RWPE1 (cell line): ENCODE measurements around the gene EPB41L2.

Experiments
- CTCF ChIA-PET: fragments of 350-600 bp; sonication (Branson Sonifier 250); formaldehyde crosslinking; extraction: SDS; loops from one replicate; lab custom pipeline; 2021; lab: Yijun Ruan, JAX
- POLR2A ChIA-PET: fragments of 400-600 bp; formaldehyde crosslinking; extraction: SDS; loops from one replicate; lab custom pipeline; 2020; ENCODE audit warnings: antibody characterized with exemption; ENCODE audit not compliant: low non-redundant PET; lab: Yijun Ruan, JAX
- DNase-seq: peaks from one replicate; pipeline ENCODE4 v3.0.0; 2012; ENCODE audit warnings: low spot score
- H3K27ac ChIP-seq: fragments of 450-650 bp; 2 replicates; pipeline ENCODE4 v1.5.1; 2017
- TF ChIP-seq, protein P1 (sequence below): fragments of 450-650 bp; conservative IDR thresholded peaks from 2 replicates; pipeline ENCODE4 v1.5.1; 2017; ENCODE audit warnings: low read depth, mild to moderate bottlenecking

Gene EPB41L2

DNA sequence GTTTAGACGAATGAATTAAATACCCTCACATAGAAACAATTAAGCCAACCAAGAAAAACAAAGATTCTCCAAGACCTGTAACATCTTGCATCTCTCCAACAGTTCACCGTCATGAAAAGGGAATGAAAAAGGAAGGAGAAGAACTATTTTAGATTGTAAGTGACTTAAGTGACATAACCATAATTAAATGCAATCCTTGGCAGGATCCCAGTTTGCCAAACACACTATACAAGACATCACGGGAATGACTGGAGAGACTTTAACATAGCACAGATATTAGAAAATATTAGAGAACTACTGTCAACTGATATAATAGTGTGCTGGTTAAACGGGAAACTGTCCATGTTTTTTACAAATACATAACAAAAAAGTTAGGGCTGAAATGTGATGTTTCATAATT, 22.2 kb downstream of the EPB41L2 start:
- DNase-seq, result no peak
- CTCF ChIA-PET, result no interaction called here
- no peak overlapping the region for H3K27ac ChIP-seq
- TF ChIP-seq, protein P1, sequence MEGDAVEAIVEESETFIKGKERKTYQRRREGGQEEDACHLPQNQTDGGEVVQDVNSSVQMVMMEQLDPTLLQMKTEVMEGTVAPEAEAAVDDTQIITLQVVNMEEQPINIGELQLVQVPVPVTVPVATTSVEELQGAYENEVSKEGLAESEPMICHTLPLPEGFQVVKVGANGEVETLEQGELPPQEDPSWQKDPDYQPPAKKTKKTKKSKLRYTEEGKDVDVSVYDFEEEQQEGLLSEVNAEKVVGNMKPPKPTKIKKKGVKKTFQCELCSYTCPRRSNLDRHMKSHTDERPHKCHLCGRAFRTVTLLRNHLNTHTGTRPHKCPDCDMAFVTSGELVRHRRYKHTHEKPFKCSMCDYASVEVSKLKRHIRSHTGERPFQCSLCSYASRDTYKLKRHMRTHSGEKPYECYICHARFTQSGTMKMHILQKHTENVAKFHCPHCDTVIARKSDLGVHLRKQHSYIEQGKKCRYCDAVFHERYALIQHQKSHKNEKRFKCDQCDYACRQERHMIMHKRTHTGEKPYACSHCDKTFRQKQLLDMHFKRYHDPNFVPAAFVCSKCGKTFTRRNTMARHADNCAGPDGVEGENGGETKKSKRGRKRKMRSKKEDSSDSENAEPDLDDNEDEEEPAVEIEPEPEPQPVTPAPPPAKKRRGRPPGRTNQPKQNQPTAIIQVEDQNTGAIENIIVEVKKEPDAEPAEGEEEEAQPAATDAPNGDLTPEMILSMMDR, result no peak
- POLR2A ChIA-PET, result no interaction called here

DNA sequence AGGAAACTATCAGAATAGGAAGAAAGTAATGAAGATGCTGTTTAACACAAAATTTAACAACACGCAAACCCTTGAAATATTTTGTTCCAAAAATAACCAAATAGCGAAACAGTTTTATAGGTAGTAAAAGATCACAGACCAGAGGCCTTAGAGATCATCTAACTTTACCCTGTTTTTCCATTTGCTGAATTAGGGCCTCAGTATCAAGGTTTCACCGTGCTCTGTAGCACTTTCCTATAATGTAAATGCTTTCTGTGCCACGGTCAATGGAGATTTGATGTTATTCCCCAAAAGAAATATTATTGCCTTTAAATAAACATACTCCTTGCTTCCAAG, 23.7 kb downstream of the EPB41L2 start:
- CTCF ChIA-PET, result interaction anchor here (0.6 kb wide), 1 partner anchor 315 kb away, joined by 3 read pairs; no protein-coding TSS in a partner anchor
- POLR2A ChIA-PET, result no interaction called here
- TF ChIP-seq, protein P1, result no peak
- no peak for DNase-seq
- H3K27ac ChIP-seq, result no peak overlapping the region

DNA sequence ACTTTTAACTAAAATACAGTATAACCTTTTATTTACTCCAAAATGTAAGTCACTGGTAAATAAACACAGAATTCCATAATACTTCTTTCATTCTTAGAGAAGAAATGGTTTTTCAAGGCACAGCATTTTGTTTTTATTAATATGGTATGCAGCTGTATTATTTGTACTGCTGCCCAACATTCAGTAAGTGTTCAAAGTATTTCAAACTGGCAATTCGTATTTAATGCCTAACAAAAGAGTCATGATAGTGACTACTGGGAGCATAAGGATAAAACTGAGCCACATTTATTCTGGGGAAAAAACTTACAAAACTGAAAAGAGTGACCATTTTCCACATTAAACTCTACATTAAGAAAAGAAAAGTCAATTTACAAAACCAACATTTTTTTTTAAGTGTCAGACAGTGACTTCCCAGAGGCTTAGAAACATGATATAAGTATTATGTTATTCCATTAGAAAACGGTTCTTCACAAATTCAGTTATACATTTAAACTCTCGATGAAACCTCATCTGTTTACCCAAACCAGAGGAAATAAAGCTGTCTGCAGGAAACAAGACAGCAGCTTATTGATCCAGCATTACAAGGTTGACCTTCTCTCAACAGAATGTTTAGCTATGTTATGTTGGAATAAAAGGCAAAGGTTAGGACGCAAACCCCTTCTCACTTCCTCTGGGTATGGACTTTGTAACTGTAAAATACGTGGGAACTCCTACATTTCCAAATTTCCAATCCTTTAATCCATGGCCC, 24.3 kb downstream of the EPB41L2 start:
- POLR2A ChIA-PET, result no interaction called here
- DNase-seq, result no peak
- CTCF ChIA-PET, result no interaction called here
- TF ChIP-seq, protein P1, result no peak
- H3K27ac ChIP-seq, result no peak overlapping the region

DNA sequence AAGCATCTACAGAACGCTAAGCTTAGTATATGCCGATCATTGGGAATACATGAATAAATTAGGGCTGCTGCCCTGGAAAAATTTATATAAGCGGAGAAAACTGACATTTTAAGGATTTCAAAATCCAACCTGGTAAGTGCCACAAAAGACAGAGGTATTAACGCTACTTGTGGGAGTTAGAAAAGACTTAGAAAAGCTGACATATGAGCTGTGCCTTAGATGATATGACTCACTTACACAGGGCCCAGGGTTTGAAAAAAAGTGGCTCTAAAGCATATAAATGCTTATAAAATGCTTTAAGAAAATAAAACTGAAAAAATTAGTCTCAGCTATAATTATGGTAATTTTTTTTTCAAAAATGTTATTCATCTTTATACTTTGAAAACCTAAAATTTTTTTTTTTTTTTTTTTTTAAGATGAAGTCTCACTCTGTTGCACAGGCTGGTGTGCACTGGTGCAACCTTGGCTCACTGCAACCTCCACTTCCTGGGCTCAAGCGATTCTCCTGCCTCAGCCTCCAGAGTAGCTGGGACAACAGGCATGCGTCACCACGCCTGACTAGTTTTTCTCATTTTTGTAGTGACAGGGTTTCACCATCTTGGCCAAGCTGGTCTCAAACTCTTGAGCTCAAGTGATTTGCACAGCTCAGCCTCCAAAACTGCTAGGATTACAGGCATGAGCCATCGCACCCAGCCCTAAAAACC, 25.7 kb downstream of the EPB41L2 start:
- TF ChIP-seq, protein P1, result no peak
- DNase-seq, result no peak
- H3K27ac ChIP-seq, result no peak overlapping the region
- ChIA-PET CTCF (interaction anchor here (0.6 to 0.8 kb wide), 2 partner anchors 134 to 1016 kb away, joined by 3 read pairs; no protein-coding TSS in a partner anchor), POLR2A (no interaction called here)

DNA sequence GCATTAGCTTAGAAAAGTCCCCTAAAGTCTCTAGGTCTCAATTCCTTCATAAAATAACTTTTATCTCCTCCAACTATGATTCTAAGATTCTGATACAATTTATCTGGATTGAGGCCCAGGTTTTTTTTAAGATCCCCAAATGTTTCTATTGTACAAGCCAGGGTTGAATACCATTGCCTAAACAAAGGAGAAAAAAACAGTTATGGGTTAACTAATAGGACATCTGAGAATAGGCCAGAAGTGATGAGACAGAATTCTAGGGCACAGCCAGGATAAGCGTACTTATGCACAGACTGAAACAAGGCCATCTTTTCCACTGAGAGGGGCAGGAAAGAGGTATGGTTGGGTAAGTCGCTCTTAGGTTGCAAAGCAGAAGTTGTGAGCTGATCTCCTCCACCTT, 26.4 kb downstream of the EPB41L2 start:
- CTCF ChIA-PET, result interaction anchor here (0.6 kb wide), 1 partner anchor 1015 kb away, joined by 3 read pairs; no protein-coding TSS in a partner anchor
- TF ChIP-seq, protein P1, result no peak
- no peak overlapping the region for H3K27ac ChIP-seq
- POLR2A ChIA-PET, result no interaction called here
- DNase-seq, result no peak

DNA sequence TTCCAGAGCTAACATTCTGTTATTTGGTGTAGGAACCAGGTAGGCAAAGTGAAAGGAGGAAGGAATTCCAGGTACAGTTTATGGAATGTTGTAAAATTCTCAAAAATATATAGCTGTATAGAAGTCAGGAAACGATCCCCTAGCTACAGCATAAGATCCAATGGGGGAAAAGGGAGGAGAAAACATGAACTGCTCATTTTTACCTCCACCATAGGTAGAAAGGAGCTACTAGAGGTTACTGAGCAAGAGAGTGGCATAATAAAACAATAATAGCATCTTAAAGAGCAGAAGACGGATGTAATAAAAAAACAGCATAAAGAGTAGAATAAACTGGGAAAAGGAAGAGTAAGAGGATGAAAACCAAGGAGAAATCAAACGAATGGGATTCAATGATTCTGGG, 26.9 kb downstream of the EPB41L2 start:
- TF ChIP-seq, protein P1, result no peak
- CTCF ChIA-PET, result no interaction called here
- H3K27ac ChIP-seq, result no peak overlapping the region
- DNase-seq, result no peak
- POLR2A ChIA-PET, result no interaction called here
